ENCODE measurements around the gene CLIC3.

CLIC3 gene

GRCh38 chr9:137031904-137032640 is 35.7 kb upstream of the CLIC3 start, which contains the start of gene FUT7:
Gene FUT7, minus strand, starts transcription at chr9:137032088. Its CDS starts 97 bp downstream, at chr9:137031991.
- no peak for FAIRE-seq
- no peak for DNase-seq (ENCODE audit: low spot score)

GRCh38 chr9:137030538-137031527 is 34.5 kb upstream of the CLIC3 start:
- DNase-seq (ENCODE audit: low spot score) (peak; percentile 7), FAIRE-seq (no peak)

GRCh38 chr9:137030006-137030405 is 33.6 kb upstream of the CLIC3 start:
- no peak for DNase-seq (ENCODE audit: low spot score)
- no peak for FAIRE-seq

GRCh38 chr9:137029058-137029936 is 32.9 kb upstream of the CLIC3 start:
- no peak for FAIRE-seq
- DNase-seq (ENCODE audit: low spot score): peak; percentile 55

GRCh38 chr9:137028263-137029057 is 32.1 kb upstream of the CLIC3 start:
- FAIRE-seq (no peak), DNase-seq (ENCODE audit: low spot score) (peak; percentile 39)

- DNase-seq (ENCODE audit: low spot score) (peak; percentile 11), FAIRE-seq (no peak)
Measured at GRCh38 chr9:137027369-137028262, 31.2 kb upstream of the CLIC3 start, which contains the start of gene ABCA2. Gene ABCA2, minus strand, starts transcription at chr9:137028237. Its CDS starts 97 bp downstream, at chr9:137028140.

- FAIRE-seq (no peak), DNase-seq (ENCODE audit: low spot score) (no peak)
Measured at GRCh38 chr9:137026828-137027227, 30.5 kb upstream of the CLIC3 start.

- FAIRE-seq (no peak), DNase-seq (ENCODE audit: low spot score) (no peak)
Measured at GRCh38 chr9:137026384-137026783, 30.0 kb upstream of the CLIC3 start.

- DNase-seq (ENCODE audit: low spot score): no peak
- FAIRE-seq: no peak
Measured at GRCh38 chr9:137025517-137025966, 29.2 kb upstream of the CLIC3 start.

- FAIRE-seq (no peak), DNase-seq (ENCODE audit: low spot score) (no peak)
Measured at GRCh38 chr9:137023583-137023991, 27.2 kb upstream of the CLIC3 start.

GRCh38 chr9:137023157-137023556 is 26.8 kb upstream of the CLIC3 start:
- FAIRE-seq: no peak
- no peak for DNase-seq (ENCODE audit: low spot score)

GRCh38 chr9:137022662-137023008 is 26.3 kb upstream of the CLIC3 start:
- FAIRE-seq (no peak), DNase-seq (ENCODE audit: low spot score) (no peak)

GRCh38 chr9:137021979-137022661 is 25.8 kb upstream of the CLIC3 start:
- FAIRE-seq (peak; percentile 48), DNase-seq (ENCODE audit: low spot score) (peak; percentile 74)

- FAIRE-seq (no peak), DNase-seq (ENCODE audit: low spot score) (no peak)
Measured at GRCh38 chr9:137021568-137021978, 25.2 kb upstream of the CLIC3 start.

GRCh38 chr9:137020771-137021567 is 24.6 kb upstream of the CLIC3 start:
- FAIRE-seq (no peak), DNase-seq (ENCODE audit: low spot score) (no peak)

- no peak for DNase-seq (ENCODE audit: low spot score)
- FAIRE-seq: no peak
Measured at GRCh38 chr9:137019891-137020683, 23.7 kb upstream of the CLIC3 start.

Data from RCC 7860 (cell line).